GM12878 (cell line): ENCODE data around the gene NDUFS6. TPM values are rescaled to one million over a fixed set of nuclear protein-coding genes. Genes with fewer than 3 reads are reported as not detected.

Experiments
- ATAC-seq: fragments of 200-7000 bp; cut with Tn5 transposase; 3 replicates; pipeline ENCODE4 v1.9.1; 2020; ENCODE audit warnings: mild to moderate bottlenecking, moderate library complexity
- BruUV-seq: library from RNA; stranded (reverse); fragments of 400-500 nt; replicated peaks from 2 replicates; lab custom pipeline; 2021; lab: Mats Ljungman, UMichigan
- CTCF ChIA-PET: fragments of 300-600 bp; sonication (Branson Sonifier 250); formaldehyde crosslinking; extraction: SDS; loops from one replicate; lab custom pipeline; 2021; ENCODE audit warnings: inconsistent platforms; lab: Yijun Ruan, JAX
- POLR2A ChIA-PET: fragments of 350-600 bp; formaldehyde crosslinking; extraction: SDS; loops from one replicate; lab custom pipeline; 2021; ENCODE audit warnings: inconsistent platforms; lab: Charles Lee
- RAD21 ChIA-PET: fragments of 300-600 bp; sonication (Branson Sonifier 250); formaldehyde crosslinking; loops from one replicate; lab custom pipeline; 2023; ENCODE audit warnings: antibody characterized with exemption; ENCODE audit not compliant: unreplicated experiment; lab: Charles Lee
- SMC1A ChIA-PET: fragments of 300-600 bp; sonication (Branson Sonifier 250); formaldehyde crosslinking; loops from one replicate; lab custom pipeline; 2023; ENCODE audit not compliant: unreplicated experiment, uncharacterized antibody; lab: Charles Lee
- DNase-seq: peaks from one replicate; pipeline ENCODE4 v3.0.0-alpha.2; 2011; ENCODE audit warnings: low read depth, low spot score
- FAIRE-seq: peaks from 3 replicates; lab custom pipeline; 2011; peaks lifted over from hg19 to GRCh38; lab: Jason Lieb, UNC
- H2AFZ ChIP-seq: 2 replicates; pipeline ENCODE4 v1.6.0; 2011; ENCODE audit warnings: low read depth, low read length, control low read depth; ENCODE audit not compliant: control insufficient read depth
- H3K27ac ChIP-seq: 2 replicates; pipeline ENCODE4 v1.5.1; 2011; ENCODE audit warnings: control low read depth; ENCODE audit not compliant: control insufficient read depth, insufficient read depth
- H3K27me3 ChIP-seq, 2 experiments: replicated peaks in 1 of 2; 2 replicates each; pipeline versions ENCODE4 v1.6.0 to v1.6.1; 2011; ENCODE audit warnings: low read length in 1 of 2; ENCODE audit not compliant: control insufficient read depth in 2 of 2, insufficient read depth in 2 of 2
- H3K36me3 ChIP-seq, 2 experiments: 2 replicates each; pipeline ENCODE4 v1.5.1; 2011; ENCODE audit warnings: low read length in 1 of 2; ENCODE audit not compliant: control insufficient read depth in 2 of 2, insufficient read depth in 2 of 2
- H3K4me1 ChIP-seq: 2 replicates; pipeline ENCODE4 v1.6.1; 2011; ENCODE audit warnings: mild to moderate bottlenecking, low read length, moderate library complexity, mixed read lengths; ENCODE audit not compliant: control insufficient read depth, insufficient read depth
- H3K4me2 ChIP-seq: 2 replicates; pipeline ENCODE4 v1.6.0; 2011; ENCODE audit warnings: control low read depth; ENCODE audit not compliant: control insufficient read depth, insufficient read depth
- H3K4me3 ChIP-seq: fragments of 200-600 bp; sonication (generic); 2 replicates; pipeline ENCODE4 v1.5.1; 2016
- H3K79me2 ChIP-seq: 2 replicates; pipeline ENCODE4 v1.6.0; 2011; ENCODE audit warnings: low read length; ENCODE audit not compliant: control insufficient read depth, insufficient read depth
- H3K9ac ChIP-seq: 2 replicates; pipeline ENCODE4 v1.8.0; 2011; ENCODE audit warnings: low read length, control low read depth, mixed read lengths; ENCODE audit not compliant: control insufficient read depth, insufficient read depth
- H3K9me3 ChIP-seq: replicated peaks from 3 replicates; pipeline ENCODE4 v1.5.1; 2011; ENCODE audit warnings: mild to moderate bottlenecking, low read length; ENCODE audit not compliant: control insufficient read depth, insufficient read depth
- H4K20me1 ChIP-seq: 2 replicates; pipeline ENCODE4 v1.6.0; 2011; ENCODE audit not compliant: control insufficient read depth, insufficient read depth
- CBX3 ChIP-seq: fragments of 200-600 bp; sonication (generic); IDR thresholded peaks from 2 replicates; pipeline ENCODE4 v1.6.1; 2016; ENCODE audit warnings: low read depth, borderline replicate concordance
- HSF1 ChIP-seq: fragments of 150-350 bp; IDR thresholded peaks from 2 replicates; pipeline ENCODE4 v1.6.1; 2014; ENCODE audit warnings: mild to moderate bottlenecking, low read depth, low read length
- ZNF24 ChIP-seq: fragments of 450-650 bp; IDR thresholded peaks from 2 replicates; pipeline ENCODE4 v1.6.1; 2017; ENCODE audit warnings: antibody characterized with exemption, mild to moderate bottlenecking
- WGBS: methylation state at CpG from one replicate; pipeline ENCODE4 v1.1.6; 2016; ENCODE audit warnings: low lambda C conversion rate; ENCODE audit not compliant: insufficient replicate concordance, insufficient coverage; ENCODE audit errors: missing lambda C conversion rate; 5-methylcytosine and 5-hydroxymethylcytosine counted together
- in situ Hi-C: fragments of 300-500 bp; cut with MboI; formaldehyde crosslinking; loops from 9 replicates; pipeline ENCODE4 v1.14.3; 2018; ENCODE audit warnings: mixed read lengths
- intact Hi-C: fragments of 100-400 bp; cut with micrococcal nuclease; formaldehyde crosslinking; loops from one replicate; pipeline ENCODE4 v1.14.2; 2022; ENCODE audit not compliant: unreplicated experiment
- polyA plus RNA-seq, 11 experiments: library from polyadenylated mRNA; depleted of rRNA in 4 of 11; unstranded in 6 of 11; stranded (reverse) in 5 of 11; fragments of >200 nt; fragmentation: Nextera tagmentation in 4 of 11; fragmentation: Illumina TruSeq in 1 of 11; extraction: Ambion mirVana in 4 of 11; extraction: Trizol in 1 of 11; gene quantifications; 1 replicate in 1 of 11; 2 replicates in 10 of 11; pipeline versions ENCODE4 v1.2.1 to v1.2.3, GENCODE V29; 2011 to 2016; ENCODE audit warnings: inconsistent platforms in 2 of 11, missing spikeins in 2 of 11, low read depth in 1 of 11
- total RNA-seq, 4 experiments: library from RNA; depleted of rRNA in 3 of 4; stranded (reverse); fragments of >200 nt in 3 of 4; fragmentation: Illumina TruSeq in 1 of 4; extraction: Trizol in 1 of 4; gene quantifications; 2 replicates each; pipeline versions ENCODE4 v1.2.1 to v1.2.3, GENCODE V29; 2013 to 2021

NDUFS6 gene
- total and polyA plus RNA-seq, 10 of the 15 experiments (the other 5 are each of a cell fraction or from before 2014, with no cell fraction given), result 20.7 to 213 (median 58.3) TPM

GRCh38 chr5:1776831-1777230 lies 24.4 kb upstream of the NDUFS6 start (continued):
- TF ChIP-seq HSF1 (no peak), ZNF24 (no peak)

GRCh38 chr5:1777281-1778137 lies 23.7 kb upstream of the NDUFS6 start:
- ATAC-seq (no peak), DNase-seq (no peak), FAIRE-seq (no peak)
- intact Hi-C loops (no loop called here), in situ Hi-C loops (no loop called here)
- Histone ChIP-seq H3K27me3 (no peaks in the 10 kb centered on the region), H4K20me1 (no peaks in the 10 kb centered on the region), H3K9ac (no peak overlapping the region), H3K79me2 (no peaks in the 10 kb centered on the region), H2AFZ (no peak overlapping the region), H3K4me1 (peaks cover 9% of the 10 kb centered on the region), H3K9me3 (no peaks in the 10 kb centered on the region), H3K4me2 (no peak overlapping the region), H3K4me3 (no peak overlapping the region), H3K36me3 (no peaks in the 10 kb centered on the region), H3K27ac (no peak overlapping the region)
- TF ChIP-seq CBX3, result no peak
- ChIA-PET POLR2A (no interaction called here), CTCF (interaction anchor here (0.9 kb wide), 1 partner anchor 23 kb away, joined by 3 read pairs; no protein-coding TSS in a partner anchor), SMC1A (interaction anchor here (0.9 kb wide), 1 partner anchor 10 kb away, joined by 4 read pairs; no protein-coding TSS in a partner anchor), RAD21 (no interaction called here)
- 67% methylated on average over 30 of the region's 31 CpGs for WGBS
- BruUV-seq, result no TSS peak
